Activated CD4-positive, alpha-beta T cell treated with anti-CD3 and anti-CD28 coated beads for 36 hours (primary cell): ENCODE measurements around the gene MLC1. TPM values are rescaled to one million over a fixed set of nuclear protein-coding genes. Genes with fewer than 3 reads are reported as not detected.

Experiments
- ATAC-seq: fragments of 200-7000 bp; cut with Tn5 transposase; one replicate; pipeline ENCODE4 v1.10.0; 2021; ENCODE audit warnings: mild to moderate bottlenecking, moderate library complexity
- CTCF ChIA-PET: fragments of 350-600 bp; sonication (Branson Sonifier 250); formaldehyde crosslinking; loops from one replicate; lab custom pipeline; 2021; ENCODE audit warnings: antibody characterized with exemption; lab: Charles Lee
- POLR2A ChIA-PET: fragments of 350-600 bp; sonication (Branson Sonifier 250); formaldehyde crosslinking; loops from one replicate; lab custom pipeline; 2021; ENCODE audit warnings: antibody characterized with exemption, inconsistent platforms; lab: Charles Lee
- DNase-seq: peaks from one replicate; pipeline ENCODE4 v3.0.0-alpha.2; 2020
- H3K27ac Mint-ChIP-seq: one replicate; pipeline ENCODE4 v1.8.0; 2021; ENCODE audit warnings: mixed read lengths
- H3K27me3 Mint-ChIP-seq: one replicate; pipeline ENCODE4 v1.8.0; 2021; ENCODE audit warnings: mixed read lengths
- H3K36me3 Mint-ChIP-seq: one replicate; pipeline ENCODE4 v1.8.0; 2021; ENCODE audit warnings: low read depth, mixed read lengths
- H3K4me1 Mint-ChIP-seq: one replicate; pipeline ENCODE4 v1.8.0; 2021; ENCODE audit warnings: mixed read lengths
- H3K4me3 Mint-ChIP-seq: one replicate; pipeline ENCODE4 v1.8.0; 2021; ENCODE audit warnings: mild to moderate bottlenecking, moderate library complexity, mixed read lengths
- H3K9me3 Mint-ChIP-seq: one replicate; pipeline ENCODE4 v1.8.0; 2021; ENCODE audit warnings: low read depth, mixed read lengths
- intact Hi-C, 2 experiments: fragments of 100-400 bp; cut with DNase I in 1 of 2; cut with micrococcal nuclease in 1 of 2; formaldehyde crosslinking; loops; one replicate each; pipeline versions ENCODE4 v1.14.2 to v1.15.1; 2022 to 2024; cut with DNase I, micrococcal nuclease
- total RNA-seq, 2 experiments: library from RNA; stranded (reverse); gene quantifications; one replicate each; pipeline ENCODE4 v1.2.3, GENCODE V29; 2021

Gene MLC1
- total RNA-seq, 2 experiments from 2014 or later = not detected

- CTCF ChIA-PET = interaction anchor here (1.1 to 1.6 kb wide), 3 partner anchors 10 to 95 kb away, joined by 4 to 7 read pairs (median 7); no protein-coding TSS in a partner anchor
- Mint-ChIP-seq H3K4me1 (peaks cover 25% of the 10 kb centered on the region), H3K36me3 (no peaks in the 10 kb centered on the region), H3K9me3 (no peaks in the 10 kb centered on the region), H3K27me3 (peaks cover 12% of the 10 kb centered on the region), H3K27ac (peak overlapping the region; percentile 55), H3K4me3 (no peak overlapping the region)
- peak; percentile 74 for DNase-seq
- intact Hi-C loops = no loop called here
- peak; percentile 34 for ATAC-seq
- POLR2A ChIA-PET = interaction anchor here (0.5 to 1.0 kb wide), 2 partner anchors 9 to 50 kb away, joined by 3 to 5 read pairs; no protein-coding TSS in a partner anchor
Observed at GRCh38 chr22:50027639-50028537, 57.3 kb downstream of the MLC1 start.

GRCh38 chr22:50025993-50026392 lies 59.2 kb downstream of the MLC1 start:
- ATAC-seq = no peak
- ChIA-PET CTCF (interaction anchor here (1.2 kb wide), 1 partner anchor 41 kb away, joined by 3 read pairs; no protein-coding TSS in a partner anchor), POLR2A (no interaction called here)
- H3K27me3 Mint-ChIP-seq = peaks cover 12% of the 10 kb centered on the region
- no peaks in the 10 kb centered on the region for H3K36me3 Mint-ChIP-seq
- H3K4me3 Mint-ChIP-seq = no peak overlapping the region
- DNase-seq = no peak
- no peak overlapping the region for H3K27ac Mint-ChIP-seq
- peaks cover 25% of the 10 kb centered on the region for H3K4me1 Mint-ChIP-seq
- intact Hi-C loops = no loop called here
- H3K9me3 Mint-ChIP-seq = no peaks in the 10 kb centered on the region

GRCh38 chr22:50022171-50022819 lies 62.9 kb downstream of the MLC1 start:
- POLR2A ChIA-PET = no interaction called here
- DNase-seq (no peak), ATAC-seq (no peak)
- Mint-ChIP-seq H3K9me3 (peaks cover 3% of the 10 kb centered on the region), H3K27ac (no peak overlapping the region), H3K4me1 (peaks cover 7% of the 10 kb centered on the region), H3K36me3 (peaks cover 2% of the 10 kb centered on the region), H3K27me3 (peaks cover 9% of the 10 kb centered on the region), H3K4me3 (no peak overlapping the region)
- CTCF ChIA-PET = no interaction called here
- intact Hi-C loops = no loop called here

- no peak overlapping the region for H3K4me3 Mint-ChIP-seq
- ChIA-PET POLR2A (no interaction called here), CTCF (no interaction called here)
- peaks cover 3% of the 10 kb centered on the region for H3K9me3 Mint-ChIP-seq
- DNase-seq = no peak
- no peak overlapping the region for H3K27ac Mint-ChIP-seq
- peaks cover 7% of the 10 kb centered on the region for H3K4me1 Mint-ChIP-seq
- peaks cover 7% of the 10 kb centered on the region for H3K27me3 Mint-ChIP-seq
- intact Hi-C loops = no loop called here
- no peak for ATAC-seq
- peaks cover 2% of the 10 kb centered on the region for H3K36me3 Mint-ChIP-seq
Observed at GRCh38 chr22:50020606-50021005, 64.6 kb downstream of the MLC1 start.

- intact Hi-C loops = loop anchor here (1.0 to 5.0 kb wide), 7 partner anchors 43 to 323 kb away; partner anchors contain the start of gene PPP6R2 (in 1 of the 2)
- DNase-seq = no peak
- H3K4me1 Mint-ChIP-seq = no peaks in the 10 kb centered on the region
Observed at GRCh38 chr22:50019316-50019715, 65.9 kb downstream of the MLC1 start.

GRCh38 chr22:50018608-50019285 lies 66.5 kb downstream of the MLC1 start:
- Mint-ChIP-seq H3K4me1 (no peaks in the 10 kb centered on the region), H3K9me3 (peaks cover 3% of the 10 kb centered on the region), H3K27ac (peak overlapping the region; percentile 96), H3K36me3 (peaks cover 2% of the 10 kb centered on the region), H3K4me3 (peak overlapping the region; percentile 60), H3K27me3 (no peaks in the 10 kb centered on the region)
- POLR2A ChIA-PET = interaction anchor here (0.6 to 1.0 kb wide), 4 partner anchors 9 to 214 kb away, joined by 3 to 4 read pairs (median 3); no protein-coding TSS in a partner anchor
- intact Hi-C loops = loop anchor here (1.0 to 5.0 kb wide), 7 partner anchors 42 to 324 kb away; partner anchors contain the start of gene PPP6R2 (in 1 of the 2)
- peak; percentile 74 for ATAC-seq
- CTCF ChIA-PET = interaction anchor here (0.6 to 1.5 kb wide), 6 partner anchors 9 to 39 kb away, joined by 3 to 9 read pairs (median 4); no protein-coding TSS in a partner anchor
- peak; percentile 70 for DNase-seq

More at GRCh38 chr22:50019316-50019715, 65.9 kb downstream of the MLC1 start:
- Mint-ChIP-seq H3K27me3 (peaks cover 1% of the 10 kb centered on the region), H3K36me3 (peaks cover 2% of the 10 kb centered on the region), H3K27ac (peak overlapping the region; percentile 96), H3K4me3 (peak overlapping the region; percentile 60), H3K9me3 (peaks cover 3% of the 10 kb centered on the region)
- POLR2A ChIA-PET = interaction anchor here (1.0 kb wide), 1 partner anchor 43 kb away, joined by 3 read pairs; no protein-coding TSS in a partner anchor
- ATAC-seq = peak; percentile 7
- CTCF ChIA-PET = interaction anchor here (0.6 kb wide), 1 partner anchor 10 kb away, joined by 3 read pairs; no protein-coding TSS in a partner anchor

GRCh38 chr22:50017701-50018224 lies 67.5 kb downstream of the MLC1 start:
- CTCF ChIA-PET = interaction anchor here (0.5 to 1.5 kb wide), 6 partner anchors 10 to 38 kb away, joined by 3 to 9 read pairs (median 4); no protein-coding TSS in a partner anchor
- Mint-ChIP-seq H3K27me3 (no peaks in the 10 kb centered on the region), H3K4me1 (no peaks in the 10 kb centered on the region), H3K36me3 (peaks cover 2% of the 10 kb centered on the region), H3K9me3 (peaks cover 3% of the 10 kb centered on the region), H3K4me3 (peak overlapping the region; percentile 60), H3K27ac (peak overlapping the region; percentile 96)
- ATAC-seq (no peak), DNase-seq (peak; percentile 47)
- intact Hi-C loops = loop anchor here (2.0 to 5.0 kb wide), 7 partner anchors 19 to 325 kb away; partner anchors contain the start of genes PPP6R2 (in 1 of the 2) and ZBED4 (in 1 of the 2)
- POLR2A ChIA-PET = interaction anchor here (0.9 to 1.3 kb wide), 3 partner anchors 10 to 46 kb away, joined by 3 to 4 read pairs (median 3); no protein-coding TSS in a partner anchor

- H3K27ac Mint-ChIP-seq = peak overlapping the region; percentile 96
- peak; percentile 93 for DNase-seq
- peak; percentile 64 for ATAC-seq
- intact Hi-C loops = loop anchor here (2.0 to 5.0 kb wide), 4 partner anchors 18 to 325 kb away; partner anchors contain the start of genes PPP6R2 (in 1 of the 2) and ZBED4 (in 1 of the 2)
- H3K27me3 Mint-ChIP-seq = no peaks in the 10 kb centered on the region
- peaks cover 2% of the 10 kb centered on the region for H3K36me3 Mint-ChIP-seq
- ChIA-PET POLR2A (interaction anchor here (1.3 kb wide), 1 partner anchor 41 kb away, joined by 3 read pairs; no protein-coding TSS in a partner anchor), CTCF (interaction anchor here (1.4 to 1.5 kb wide), 2 partner anchors 23 to 37 kb away, joined by 6 to 9 read pairs; no protein-coding TSS in a partner anchor)
- peaks cover 3% of the 10 kb centered on the region for H3K9me3 Mint-ChIP-seq
- peak overlapping the region; percentile 60 for H3K4me3 Mint-ChIP-seq
- H3K4me1 Mint-ChIP-seq = no peaks in the 10 kb centered on the region
Observed at GRCh38 chr22:50016988-50017700, 68.1 kb downstream of the MLC1 start.

- H3K27ac Mint-ChIP-seq = peak overlapping the region; percentile 96
- ChIA-PET CTCF (interaction anchor here (2.3 kb wide), 1 partner anchor 14 kb away, joined by 8 read pairs; no protein-coding TSS in a partner anchor), POLR2A (interaction anchor here (0.6 to 1.3 kb wide), 2 partner anchors 40 to 75 kb away, joined by 3 read pairs; no protein-coding TSS in a partner anchor)
- ATAC-seq (no peak), DNase-seq (no peak)
- H3K9me3 Mint-ChIP-seq = peaks cover 3% of the 10 kb centered on the region
- intact Hi-C loops = loop anchor here (2.0 to 5.0 kb wide), 4 partner anchors 18 to 326 kb away; partner anchors contain the start of genes PPP6R2 (in 1 of the 2) and ZBED4 (in 1 of the 2)
- peak overlapping the region; percentile 60 for H3K4me3 Mint-ChIP-seq
- H3K4me1 Mint-ChIP-seq = peaks cover 6% of the 10 kb centered on the region
- H3K27me3 Mint-ChIP-seq = no peaks in the 10 kb centered on the region
- H3K36me3 Mint-ChIP-seq = peaks cover 2% of the 10 kb centered on the region
Observed at GRCh38 chr22:50016308-50016987, 68.8 kb downstream of the MLC1 start.
